Activated naive CD4-positive, alpha-beta T cell (primary cell): ENCODE data around the gene ZEB2.

Source experiments
- DNase-seq, 4 experiments: peaks; one replicate each; lab custom pipeline; 2025; lab: John Stamatoyannopoulos, UW

Gene ZEB2

GRCh38 chr2:144351687-144352086 is 168.2 kb downstream of the ZEB2 start:
- DNase-seq, result no peak

- DNase-seq, result no peak
Observed at GRCh38 chr2:144350151-144350802, 169.6 kb downstream of the ZEB2 start.

GRCh38 chr2:144349674-144350073 is 170.2 kb downstream of the ZEB2 start:
- no peak for DNase-seq

- no peak for DNase-seq
Observed at GRCh38 chr2:144348846-144349245, 171.1 kb downstream of the ZEB2 start.

GRCh38 chr2:144346229-144346628 is 173.7 kb downstream of the ZEB2 start:
- no peak for DNase-seq

- no peak for DNase-seq
Observed at GRCh38 chr2:144343145-144343544, 176.8 kb downstream of the ZEB2 start.

- no peak for DNase-seq
Observed at GRCh38 chr2:144341538-144341937, 178.4 kb downstream of the ZEB2 start.

GRCh38 chr2:144339048-144339447 is 180.9 kb downstream of the ZEB2 start:
- no peak for DNase-seq

GRCh38 chr2:144334551-144334950 is 185.4 kb downstream of the ZEB2 start:
- no peak for DNase-seq
